ENCODE measurements around the gene ZC3HAV1L. TPM values are rescaled to one million over a fixed set of nuclear protein-coding genes. Genes with fewer than 3 reads are reported as not detected.

ZC3HAV1L gene
- total RNA-seq, 1 experiment from 2014 or later = 27.3 TPM

DNA sequence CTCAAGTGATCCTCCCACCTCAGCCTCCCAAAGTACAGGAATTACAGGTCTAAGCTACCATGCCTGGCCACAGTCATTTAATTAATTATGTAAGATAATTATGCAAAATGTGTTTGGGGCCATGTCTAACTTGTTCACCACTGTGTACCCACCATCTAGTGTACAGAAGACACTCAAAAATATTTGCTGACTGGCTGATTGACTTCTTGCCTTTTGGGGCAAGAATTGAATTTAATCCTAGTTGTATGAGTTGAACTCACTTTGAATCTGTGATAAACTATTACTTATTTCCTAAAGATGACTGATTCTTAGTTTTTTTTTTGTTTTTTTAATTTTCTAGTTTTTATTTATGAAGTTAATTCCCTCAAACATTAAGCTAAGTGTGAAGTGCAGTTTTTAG, 15.8 kb upstream of the ZC3HAV1L start:
- Histone ChIP-seq H3K36me3 (ENCODE audit: control insufficient read depth, insufficient read depth, low read length) (peaks cover 15% of the 10 kb centered on the region; the same call in 1 of the 2 replicates), H3K27me3 (ENCODE audit: control insufficient read depth, insufficient read depth, low read length) (no peaks in the 10 kb centered on the region), H3K4me1 (ENCODE audit: control insufficient read depth, insufficient read depth, low read length) (no peaks in the 10 kb centered on the region), H3K9me3 (ENCODE audit: control insufficient read depth, insufficient read depth, low read depth, low read length) (no peaks in the 10 kb centered on the region), H3K4me3 (ENCODE audit: low read depth in 2 of 2, low read length in 2 of 2) (no peak overlapping the region), H3K27ac (ENCODE audit: low read length) (no peak overlapping the region)
- ATAC-seq (no peak), DNase-seq (ENCODE audit: low read depth, low spot score) (no peak)
- TF ChIP-seq, protein P1, sequence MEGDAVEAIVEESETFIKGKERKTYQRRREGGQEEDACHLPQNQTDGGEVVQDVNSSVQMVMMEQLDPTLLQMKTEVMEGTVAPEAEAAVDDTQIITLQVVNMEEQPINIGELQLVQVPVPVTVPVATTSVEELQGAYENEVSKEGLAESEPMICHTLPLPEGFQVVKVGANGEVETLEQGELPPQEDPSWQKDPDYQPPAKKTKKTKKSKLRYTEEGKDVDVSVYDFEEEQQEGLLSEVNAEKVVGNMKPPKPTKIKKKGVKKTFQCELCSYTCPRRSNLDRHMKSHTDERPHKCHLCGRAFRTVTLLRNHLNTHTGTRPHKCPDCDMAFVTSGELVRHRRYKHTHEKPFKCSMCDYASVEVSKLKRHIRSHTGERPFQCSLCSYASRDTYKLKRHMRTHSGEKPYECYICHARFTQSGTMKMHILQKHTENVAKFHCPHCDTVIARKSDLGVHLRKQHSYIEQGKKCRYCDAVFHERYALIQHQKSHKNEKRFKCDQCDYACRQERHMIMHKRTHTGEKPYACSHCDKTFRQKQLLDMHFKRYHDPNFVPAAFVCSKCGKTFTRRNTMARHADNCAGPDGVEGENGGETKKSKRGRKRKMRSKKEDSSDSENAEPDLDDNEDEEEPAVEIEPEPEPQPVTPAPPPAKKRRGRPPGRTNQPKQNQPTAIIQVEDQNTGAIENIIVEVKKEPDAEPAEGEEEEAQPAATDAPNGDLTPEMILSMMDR (IDR thresholded peaks at IDR 0.05) = no peak
- TF ChIP-seq SIN3A (IDR thresholded peaks at IDR 0.05; ENCODE audit: borderline replicate concordance, insufficient read depth, low read depth, low read length) (no peak), POLR2AphosphoS5 (IDR thresholded peaks at IDR 0.05; ENCODE audit: low read depth, low read length) (no peak), TCF7L2 (IDR thresholded peaks at IDR 0.05; ENCODE audit: low read depth, low read length) (no peak)
- TF ChIP-seq, protein P2, sequence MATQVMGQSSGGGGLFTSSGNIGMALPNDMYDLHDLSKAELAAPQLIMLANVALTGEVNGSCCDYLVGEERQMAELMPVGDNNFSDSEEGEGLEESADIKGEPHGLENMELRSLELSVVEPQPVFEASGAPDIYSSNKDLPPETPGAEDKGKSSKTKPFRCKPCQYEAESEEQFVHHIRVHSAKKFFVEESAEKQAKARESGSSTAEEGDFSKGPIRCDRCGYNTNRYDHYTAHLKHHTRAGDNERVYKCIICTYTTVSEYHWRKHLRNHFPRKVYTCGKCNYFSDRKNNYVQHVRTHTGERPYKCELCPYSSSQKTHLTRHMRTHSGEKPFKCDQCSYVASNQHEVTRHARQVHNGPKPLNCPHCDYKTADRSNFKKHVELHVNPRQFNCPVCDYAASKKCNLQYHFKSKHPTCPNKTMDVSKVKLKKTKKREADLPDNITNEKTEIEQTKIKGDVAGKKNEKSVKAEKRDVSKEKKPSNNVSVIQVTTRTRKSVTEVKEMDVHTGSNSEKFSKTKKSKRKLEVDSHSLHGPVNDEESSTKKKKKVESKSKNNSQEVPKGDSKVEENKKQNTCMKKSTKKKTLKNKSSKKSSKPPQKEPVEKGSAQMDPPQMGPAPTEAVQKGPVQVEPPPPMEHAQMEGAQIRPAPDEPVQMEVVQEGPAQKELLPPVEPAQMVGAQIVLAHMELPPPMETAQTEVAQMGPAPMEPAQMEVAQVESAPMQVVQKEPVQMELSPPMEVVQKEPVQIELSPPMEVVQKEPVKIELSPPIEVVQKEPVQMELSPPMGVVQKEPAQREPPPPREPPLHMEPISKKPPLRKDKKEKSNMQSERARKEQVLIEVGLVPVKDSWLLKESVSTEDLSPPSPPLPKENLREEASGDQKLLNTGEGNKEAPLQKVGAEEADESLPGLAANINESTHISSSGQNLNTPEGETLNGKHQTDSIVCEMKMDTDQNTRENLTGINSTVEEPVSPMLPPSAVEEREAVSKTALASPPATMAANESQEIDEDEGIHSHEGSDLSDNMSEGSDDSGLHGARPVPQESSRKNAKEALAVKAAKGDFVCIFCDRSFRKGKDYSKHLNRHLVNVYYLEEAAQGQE (IDR thresholded peaks at IDR 0.05; ENCODE audit: insufficient read depth in 1 of 2, low read depth in 2 of 2, low read length in 1 of 2) = no peak
- intact Hi-C loops (cut with micrococcal nuclease; ENCODE audit: unreplicated experiment) (no loop called here), in situ Hi-C loops (cut with HindIII; ENCODE audit: low pct_unique_long_range_greater_than_20kb, low sequenced_read_pairs) (no loop called here)
- ChIA-PET CTCF (interaction anchor here (0.6 kb wide), 1 partner anchor 32 kb away, joined by 4 read pairs; no protein-coding TSS in a partner anchor), POLR2A (interaction anchor here (0.6 kb wide), 1 partner anchor 13 kb away, joined by 8 read pairs; no protein-coding TSS in a partner anchor)
- BruUV-seq (replicated peaks) = no TSS peak

DNA sequence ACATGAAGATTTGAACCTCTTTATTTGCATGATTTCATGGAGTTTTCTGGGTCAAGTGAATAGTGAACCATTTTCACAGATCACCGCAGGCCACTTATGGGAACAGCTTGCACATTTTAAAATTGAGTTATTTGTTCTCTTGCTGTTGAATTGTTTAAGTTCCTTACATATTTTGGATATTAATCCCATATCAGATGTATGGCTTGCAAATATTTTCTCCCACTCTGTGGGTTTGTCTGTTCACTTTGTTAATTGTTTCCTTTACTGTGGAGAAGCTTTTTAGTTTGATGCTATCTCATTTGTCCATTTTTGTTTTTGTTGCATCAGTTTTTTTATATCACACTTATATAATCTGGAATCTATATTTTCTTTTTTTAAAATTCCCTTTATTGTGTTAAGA, 14.1 kb upstream of the ZC3HAV1L start:
- no peak for DNase-seq (ENCODE audit: low read depth, low spot score)
- no peaks in the 10 kb centered on the region for H3K4me1 ChIP-seq (ENCODE audit: control insufficient read depth, insufficient read depth, low read length)
- ChIA-PET CTCF (no interaction called here), POLR2A (no interaction called here)
- H3K27me3 ChIP-seq (ENCODE audit: control insufficient read depth, insufficient read depth, low read length) = no peaks in the 10 kb centered on the region
- BruUV-seq (replicated peaks) = no TSS peak
- H3K27ac ChIP-seq (ENCODE audit: low read length) = no peak overlapping the region
- TF ChIP-seq TCF7L2 (IDR thresholded peaks at IDR 0.05; ENCODE audit: low read depth, low read length) (no peak), POLR2AphosphoS5 (IDR thresholded peaks at IDR 0.05; ENCODE audit: low read depth, low read length) (no peak), SIN3A (IDR thresholded peaks at IDR 0.05; ENCODE audit: borderline replicate concordance, insufficient read depth, low read depth, low read length) (no peak)
- TF ChIP-seq, protein P1 (IDR thresholded peaks at IDR 0.05) = no peak
- TF ChIP-seq, protein P2 (IDR thresholded peaks at IDR 0.05; ENCODE audit: insufficient read depth in 1 of 2, low read depth in 2 of 2, low read length in 1 of 2) = no peak
- ATAC-seq = no peak
- H3K9me3 ChIP-seq (ENCODE audit: control insufficient read depth, insufficient read depth, low read depth, low read length) = no peaks in the 10 kb centered on the region
- no peak overlapping the region for H3K4me3 ChIP-seq (ENCODE audit: low read depth in 2 of 2, low read length in 2 of 2)
- peaks cover 10% of the 10 kb centered on the region for H3K36me3 ChIP-seq (ENCODE audit: control insufficient read depth, insufficient read depth, low read length)
- in situ Hi-C loops (cut with HindIII; ENCODE audit: low pct_unique_long_range_greater_than_20kb, low sequenced_read_pairs) = no loop called here
- intact Hi-C loops (cut with micrococcal nuclease; ENCODE audit: unreplicated experiment) = no loop called here
